Esophagus muscularis mucosa (tissue), 4 donors: ENCODE data around the gene PXYLP1.

ENCODE experiments used
- CTCF ChIP-seq, 3 experiments: fragments of 200-600 bp in 2 of 3; fragments of 450-650 bp in 1 of 3; sonication (generic) in 2 of 3; IDR thresholded peaks; one replicate each; pipeline ENCODE4 v1.5.1; 2017 to 2019; ENCODE audit warnings: antibody characterized with exemption in 3 of 3, mild to moderate bottlenecking in 2 of 3, moderate library complexity in 1 of 3
- EP300 ChIP-seq: sonication (generic); formaldehyde crosslinking; IDR thresholded peaks from one replicate; pipeline ENCODE4 v1.6.1; 2017; ENCODE audit warnings: antibody characterized with exemption
- POLR2A ChIP-seq: fragments of 450-650 bp; IDR thresholded peaks from one replicate; pipeline ENCODE4 v1.6.1; 2017; ENCODE audit warnings: antibody characterized with exemption, moderate library complexity, mild to moderate bottlenecking, low read depth
- POLR2AphosphoS5 ChIP-seq, 2 donors: sonication (generic); formaldehyde crosslinking; IDR thresholded peaks; one replicate each; pipeline ENCODE4 v1.6.1; 2017; ENCODE audit warnings: antibody characterized with exemption in 2 of 2

- no peak for TF ChIP-seq CTCF (IDR thresholded peaks at IDR 0.05)
- TF ChIP-seq POLR2A: no peak
- TF ChIP-seq EP300: no peak
- TF ChIP-seq POLR2AphosphoS5 (IDR thresholded peaks at IDR 0.05): no peak
These were observed 11.7 kb downstream of the PXYLP1 start for GRCh38 chr3:141243271-141243707.
